ENCODE data around the gene MAPKAPK5. TPM values are rescaled to one million over a fixed set of nuclear protein-coding genes. Genes with fewer than 3 reads are reported as not detected.

MAPKAPK5 gene
- total and polyA plus RNA-seq, 4 donors: 10.9 to 26.3 (median 12.6) TPM

DNA sequence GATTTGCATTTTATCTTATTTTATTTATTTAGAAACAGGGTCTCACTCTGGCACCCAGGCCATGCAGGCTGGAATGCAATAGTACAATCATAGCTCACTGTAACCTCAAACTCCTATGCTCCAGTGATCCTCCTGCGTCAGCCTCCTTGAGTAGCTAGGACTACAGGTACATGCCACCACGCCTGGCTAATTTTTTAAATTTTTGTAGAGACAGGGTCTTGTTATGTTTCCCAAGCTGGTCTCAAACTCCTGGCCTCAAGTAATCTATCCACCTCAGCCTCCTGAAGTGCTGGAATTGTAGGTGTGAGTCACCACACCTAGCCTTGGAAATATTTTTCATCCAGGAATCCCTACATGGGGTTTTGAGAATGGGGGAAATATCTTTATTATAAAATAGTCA lies 84.6 kb downstream of the MAPKAPK5 start:
- Histone ChIP-seq H3K27me3 (ENCODE audit: control insufficient read depth in 4 of 4, insufficient read depth in 4 of 4, low read length in 3 of 4) (no peaks in the 10 kb centered on the region), H3K4me3 (ENCODE audit: low read depth in 1 of 3, low read length in 3 of 3) (no peak overlapping the region), H3K9me3 (ENCODE audit: control insufficient read depth in 4 of 4, low read length in 3 of 4) (no peaks in the 10 kb centered on the region), H3K4me1 (ENCODE audit: control insufficient read depth in 4 of 4, insufficient read depth in 4 of 4, low read length in 3 of 4) (no peaks in the 10 kb centered on the region), H3K36me3 (ENCODE audit: control insufficient read depth in 4 of 4, insufficient read depth in 3 of 4, low read depth in 1 of 4, low read length in 3 of 4) (peaks cover 0 to 4% (median 0%) of the 10 kb centered on the region in 4 donors), H3K27ac (ENCODE audit: low read depth in 1 of 2, low read length in 2 of 2) (no peak overlapping the region), H3K9ac (ENCODE audit: low read depth in 1 of 2, low read length in 2 of 2) (no peak overlapping the region)
- 97% methylated on average over 2 of the region's 2 CpGs for WGBS
- no peak for DNase-seq (ENCODE audit: low spot score)
- TF ChIP-seq HNF4A (conservative IDR thresholded peaks at IDR 0.05) (no peak), HNF4G (IDR thresholded peaks at IDR 0.05) (no peak), RAD21 (IDR thresholded peaks at IDR 0.05) (no peak), RXRA (IDR thresholded peaks at IDR 0.05) (no peak), SP1 (IDR thresholded peaks at IDR 0.05) (no peak), ATF3 (IDR thresholded peaks at IDR 0.05) (no peak), GABPA (IDR thresholded peaks at IDR 0.05 in 1 of 2, conservative IDR thresholded peaks at IDR 0.05 in 1 of 2) (no peak), NR2F2 (IDR thresholded peaks at IDR 0.05) (no peak), FOXA1 (IDR thresholded peaks at IDR 0.05) (no peak), YY1 (IDR thresholded peaks at IDR 0.05) (no peak)
- TF ChIP-seq, protein P1, sequence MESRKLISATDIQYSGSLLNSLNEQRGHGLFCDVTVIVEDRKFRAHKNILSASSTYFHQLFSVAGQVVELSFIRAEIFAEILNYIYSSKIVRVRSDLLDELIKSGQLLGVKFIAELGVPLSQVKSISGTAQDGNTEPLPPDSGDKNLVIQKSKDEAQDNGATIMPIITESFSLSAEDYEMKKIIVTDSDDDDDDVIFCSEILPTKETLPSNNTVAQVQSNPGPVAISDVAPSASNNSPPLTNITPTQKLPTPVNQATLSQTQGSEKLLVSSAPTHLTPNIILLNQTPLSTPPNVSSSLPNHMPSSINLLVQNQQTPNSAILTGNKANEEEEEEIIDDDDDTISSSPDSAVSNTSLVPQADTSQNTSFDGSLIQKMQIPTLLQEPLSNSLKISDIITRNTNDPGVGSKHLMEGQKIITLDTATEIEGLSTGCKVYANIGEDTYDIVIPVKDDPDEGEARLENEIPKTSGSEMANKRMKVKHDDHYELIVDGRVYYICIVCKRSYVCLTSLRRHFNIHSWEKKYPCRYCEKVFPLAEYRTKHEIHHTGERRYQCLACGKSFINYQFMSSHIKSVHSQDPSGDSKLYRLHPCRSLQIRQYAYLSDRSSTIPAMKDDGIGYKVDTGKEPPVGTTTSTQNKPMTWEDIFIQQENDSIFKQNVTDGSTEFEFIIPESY (IDR thresholded peaks at IDR 0.05): no peak
- TF ChIP-seq, protein P2, sequence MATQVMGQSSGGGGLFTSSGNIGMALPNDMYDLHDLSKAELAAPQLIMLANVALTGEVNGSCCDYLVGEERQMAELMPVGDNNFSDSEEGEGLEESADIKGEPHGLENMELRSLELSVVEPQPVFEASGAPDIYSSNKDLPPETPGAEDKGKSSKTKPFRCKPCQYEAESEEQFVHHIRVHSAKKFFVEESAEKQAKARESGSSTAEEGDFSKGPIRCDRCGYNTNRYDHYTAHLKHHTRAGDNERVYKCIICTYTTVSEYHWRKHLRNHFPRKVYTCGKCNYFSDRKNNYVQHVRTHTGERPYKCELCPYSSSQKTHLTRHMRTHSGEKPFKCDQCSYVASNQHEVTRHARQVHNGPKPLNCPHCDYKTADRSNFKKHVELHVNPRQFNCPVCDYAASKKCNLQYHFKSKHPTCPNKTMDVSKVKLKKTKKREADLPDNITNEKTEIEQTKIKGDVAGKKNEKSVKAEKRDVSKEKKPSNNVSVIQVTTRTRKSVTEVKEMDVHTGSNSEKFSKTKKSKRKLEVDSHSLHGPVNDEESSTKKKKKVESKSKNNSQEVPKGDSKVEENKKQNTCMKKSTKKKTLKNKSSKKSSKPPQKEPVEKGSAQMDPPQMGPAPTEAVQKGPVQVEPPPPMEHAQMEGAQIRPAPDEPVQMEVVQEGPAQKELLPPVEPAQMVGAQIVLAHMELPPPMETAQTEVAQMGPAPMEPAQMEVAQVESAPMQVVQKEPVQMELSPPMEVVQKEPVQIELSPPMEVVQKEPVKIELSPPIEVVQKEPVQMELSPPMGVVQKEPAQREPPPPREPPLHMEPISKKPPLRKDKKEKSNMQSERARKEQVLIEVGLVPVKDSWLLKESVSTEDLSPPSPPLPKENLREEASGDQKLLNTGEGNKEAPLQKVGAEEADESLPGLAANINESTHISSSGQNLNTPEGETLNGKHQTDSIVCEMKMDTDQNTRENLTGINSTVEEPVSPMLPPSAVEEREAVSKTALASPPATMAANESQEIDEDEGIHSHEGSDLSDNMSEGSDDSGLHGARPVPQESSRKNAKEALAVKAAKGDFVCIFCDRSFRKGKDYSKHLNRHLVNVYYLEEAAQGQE (IDR thresholded peaks at IDR 0.05): no peak

DNA sequence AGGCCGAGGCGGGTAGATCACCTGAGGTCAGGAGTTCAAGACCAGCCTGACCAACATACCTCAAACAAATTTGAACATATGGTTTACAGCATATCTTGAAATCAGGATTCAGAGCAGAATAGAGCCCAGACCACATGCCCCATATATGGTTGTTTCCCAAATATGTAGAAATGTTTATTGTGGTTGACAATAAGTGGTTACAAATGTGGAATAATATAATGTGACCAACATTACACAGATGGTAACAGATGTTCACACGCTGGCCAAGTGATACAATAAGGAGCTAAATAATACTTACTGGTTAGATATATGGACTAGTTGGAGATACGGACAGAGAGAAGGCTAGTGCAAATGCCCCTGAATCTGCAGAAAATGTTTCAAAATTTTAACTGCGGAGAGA lies 85.3 kb downstream of the MAPKAPK5 start:
- H3K4me3 ChIP-seq (ENCODE audit: low read depth in 1 of 3, low read length in 3 of 3): no peak overlapping the region
- no peak for DNase-seq (ENCODE audit: low spot score)
- peaks cover 0 to 6% (median 2%) of the 10 kb centered on the region in 4 donors for H3K36me3 ChIP-seq (ENCODE audit: control insufficient read depth in 4 of 4, insufficient read depth in 3 of 4, low read depth in 1 of 4, low read length in 3 of 4)
- TF ChIP-seq RAD21 (IDR thresholded peaks at IDR 0.05): no peak
- TF ChIP-seq CTCF (IDR thresholded peaks at IDR 0.05; ENCODE audit: low read depth, low read length, missing input control): no peak
- no peaks in the 10 kb centered on the region for H3K27me3 ChIP-seq (ENCODE audit: control insufficient read depth in 4 of 4, insufficient read depth in 4 of 4, low read length in 3 of 4)
- H3K9ac ChIP-seq (ENCODE audit: low read depth in 1 of 2, low read length in 2 of 2): no peak overlapping the region
- H3K27ac ChIP-seq (ENCODE audit: low read depth in 1 of 2, low read length in 2 of 2): no peak overlapping the region
- H3K9me3 ChIP-seq (ENCODE audit: control insufficient read depth in 4 of 4, low read length in 3 of 4): no peaks in the 10 kb centered on the region
- WGBS: 96% methylated on average over 5 of the region's 5 CpGs
- H3K4me1 ChIP-seq (ENCODE audit: control insufficient read depth in 4 of 4, insufficient read depth in 4 of 4, low read length in 3 of 4): no peaks in the 10 kb centered on the region
